Esophagus squamous epithelium (tissue), 4 donors: ENCODE data around the gene ZNF230.

ENCODE experiments used
- CTCF ChIP-seq, 6 experiments: fragments of 450-650 bp in 4 of 6; fragments of 200-600 bp in 2 of 6; sonication (generic) in 2 of 6; IDR thresholded peaks; one replicate each; pipeline ENCODE4 v1.5.1; 2016 to 2019; ENCODE audit warnings: antibody characterized with exemption in 6 of 6, mild to moderate bottlenecking in 4 of 6, moderate library complexity in 4 of 6
- POLR2A ChIP-seq, 4 donors: fragments of 450-650 bp; IDR thresholded peaks; one replicate each; pipeline ENCODE4 v1.6.1; 2017; ENCODE audit warnings: antibody characterized with exemption in 4 of 4, mild to moderate bottlenecking in 4 of 4, moderate library complexity in 3 of 4

DNA sequence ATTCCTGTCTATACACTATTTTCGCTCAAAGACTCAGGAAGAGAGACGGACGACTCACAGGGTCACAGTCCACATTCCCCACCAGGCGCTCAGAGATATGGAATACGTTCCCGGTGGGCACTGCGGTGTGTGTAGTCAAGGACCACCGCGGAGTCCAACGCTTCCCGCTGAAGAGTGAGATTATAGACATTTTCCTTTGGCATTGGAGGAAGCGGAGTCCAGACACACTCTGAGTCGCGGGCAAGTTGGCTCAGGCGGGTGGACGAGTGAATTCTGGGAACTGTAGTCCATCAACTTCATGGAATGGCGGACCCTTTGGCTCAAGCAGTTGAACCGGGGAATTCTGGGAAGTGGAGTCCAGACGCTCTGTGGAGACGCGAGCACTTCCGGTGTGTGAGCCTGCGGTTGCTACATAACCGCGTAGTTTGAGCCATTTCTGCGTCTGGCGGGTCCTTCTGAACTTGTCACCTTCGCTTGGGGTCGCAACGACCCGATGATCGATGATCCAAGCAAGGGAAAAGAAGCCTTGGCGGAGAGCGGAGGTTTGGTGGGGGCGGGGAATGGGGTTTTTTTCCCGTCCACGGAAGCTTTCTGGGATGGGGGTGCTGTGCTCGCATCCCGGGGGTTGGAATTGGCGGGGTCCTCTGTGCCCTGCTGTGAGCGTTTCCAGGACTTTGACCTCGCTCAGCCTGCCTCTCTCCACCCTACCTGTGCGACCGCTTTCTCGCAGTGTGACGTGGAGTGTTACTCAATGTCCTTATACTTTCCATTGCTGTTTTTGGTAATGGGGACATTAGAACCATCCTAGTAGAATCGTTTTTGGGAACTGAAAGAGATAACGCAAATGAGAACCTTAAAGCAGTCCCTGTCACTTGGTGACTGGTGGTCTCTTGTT lies at the start of gene ZNF230:
- TF ChIP-seq CTCF (IDR thresholded peaks at IDR 0.05) (peak in 1 of 6 experiments; percentile 22), POLR2A (IDR thresholded peaks at IDR 0.05) (peak in 2 of 4 donors; percentile 31 to 63)
